Measurements from ENCODE around the gene CTTNBP2.

CTTNBP2 gene

DNA sequence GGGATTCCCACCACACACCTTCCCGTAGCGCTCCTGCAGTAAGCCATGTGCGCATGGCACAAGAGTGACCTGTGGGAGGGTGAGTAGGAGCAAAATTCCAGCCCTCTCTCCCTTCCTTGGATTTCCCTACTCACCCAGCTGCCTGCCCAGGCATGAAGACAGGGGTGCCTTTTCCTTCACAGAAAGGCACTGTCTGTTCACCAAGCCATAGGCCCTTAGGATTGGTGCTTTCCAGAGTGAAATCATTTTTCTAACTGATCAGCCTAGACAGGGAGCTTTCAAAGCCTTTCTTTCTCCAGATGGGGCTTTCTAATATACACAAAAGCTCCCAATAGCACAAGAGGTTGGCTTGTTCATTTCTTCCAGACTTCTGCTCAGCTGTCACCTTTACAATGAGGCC is 79.7 kb downstream of the CTTNBP2 start:
- in situ Hi-C loops (cut with HindIII; ENCODE audit: low sequenced_read_pairs): no loop called here

DNA sequence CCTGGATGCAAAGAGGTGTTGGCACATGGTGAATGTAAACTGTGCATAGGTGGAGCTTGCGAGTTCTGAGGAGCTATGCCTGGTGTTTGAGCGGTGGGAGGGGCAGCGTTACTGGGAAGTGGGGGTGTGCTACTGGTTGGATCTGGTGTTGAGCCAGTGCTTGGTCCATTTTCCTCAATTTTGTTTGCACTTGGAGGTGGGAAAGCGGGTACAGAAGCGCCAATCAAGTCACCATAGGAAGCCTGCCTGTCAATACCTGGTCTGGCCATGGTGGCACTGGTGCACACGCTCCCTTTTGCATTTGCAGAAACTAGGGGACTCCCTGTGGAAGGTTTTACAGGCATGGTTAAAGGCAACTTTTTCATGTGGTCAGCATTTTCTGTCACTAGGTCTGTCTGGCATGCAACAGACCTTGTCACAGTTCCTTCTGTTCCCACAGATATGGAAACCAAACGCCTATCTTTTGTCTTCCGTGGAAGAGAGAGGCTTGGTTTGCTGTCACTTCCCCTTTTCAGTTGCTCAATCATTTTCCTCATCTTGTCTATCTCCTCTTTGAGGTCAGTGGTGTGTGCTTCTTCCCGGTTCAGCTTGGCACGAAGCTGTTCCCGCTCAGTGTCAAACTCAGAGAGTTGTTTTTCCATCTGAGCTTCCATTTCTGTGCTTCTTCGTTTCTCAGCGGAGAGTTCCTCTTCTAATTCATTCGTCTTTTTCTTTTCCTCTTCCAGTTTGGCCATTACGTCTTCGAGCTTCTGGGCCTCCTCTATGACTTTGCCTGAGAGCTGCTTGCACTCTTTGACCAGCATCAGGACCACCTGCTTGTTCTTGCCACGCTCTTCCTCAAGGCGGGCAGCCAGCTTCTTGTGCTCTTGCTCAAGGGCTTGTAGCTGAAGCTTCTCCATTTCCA is 81.1 kb downstream of the CTTNBP2 start:
- in situ Hi-C loops (cut with HindIII; ENCODE audit: low sequenced_read_pairs): no loop called here

DNA sequence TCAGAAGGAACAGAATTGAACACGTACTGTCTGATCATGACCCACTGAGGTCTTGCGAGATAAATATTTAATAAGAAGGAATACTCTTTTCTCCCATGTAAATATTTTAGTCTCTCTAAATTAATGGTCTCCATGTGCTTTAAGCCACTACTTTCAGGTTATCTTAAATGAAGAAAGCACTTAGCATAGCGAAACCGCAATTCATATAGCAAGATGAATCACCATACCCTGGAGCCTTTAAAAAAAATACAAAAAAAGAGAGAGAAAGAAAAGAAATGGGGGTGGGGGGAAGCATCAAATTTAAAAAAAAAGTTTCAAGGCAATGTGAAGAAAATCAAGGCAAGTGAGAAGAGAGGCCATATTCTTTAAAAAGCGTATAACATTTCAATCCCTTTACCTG is 82.5 kb downstream of the CTTNBP2 start:
- in situ Hi-C loops (cut with HindIII; ENCODE audit: low sequenced_read_pairs): no loop called here

DNA sequence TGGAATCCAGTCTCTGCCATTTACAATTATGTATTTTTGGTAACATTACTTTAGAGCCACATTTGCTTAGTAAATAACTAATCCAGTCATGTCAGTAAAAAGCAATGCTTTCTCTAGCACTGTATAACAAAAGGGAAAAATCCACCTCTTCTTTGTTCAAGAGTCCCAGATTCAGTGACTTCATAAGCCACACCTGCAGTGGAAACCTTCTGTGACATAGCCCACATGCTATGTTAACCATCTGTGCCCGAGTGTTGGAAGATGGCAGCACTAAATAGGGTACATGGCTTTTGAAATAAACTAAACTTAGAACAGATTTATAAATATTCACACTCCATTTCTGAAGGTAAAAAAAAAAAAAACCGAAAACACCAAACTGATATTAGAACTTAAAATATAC is 83.0 kb downstream of the CTTNBP2 start:
- in situ Hi-C loops (cut with HindIII; ENCODE audit: low sequenced_read_pairs): no loop called here

DNA sequence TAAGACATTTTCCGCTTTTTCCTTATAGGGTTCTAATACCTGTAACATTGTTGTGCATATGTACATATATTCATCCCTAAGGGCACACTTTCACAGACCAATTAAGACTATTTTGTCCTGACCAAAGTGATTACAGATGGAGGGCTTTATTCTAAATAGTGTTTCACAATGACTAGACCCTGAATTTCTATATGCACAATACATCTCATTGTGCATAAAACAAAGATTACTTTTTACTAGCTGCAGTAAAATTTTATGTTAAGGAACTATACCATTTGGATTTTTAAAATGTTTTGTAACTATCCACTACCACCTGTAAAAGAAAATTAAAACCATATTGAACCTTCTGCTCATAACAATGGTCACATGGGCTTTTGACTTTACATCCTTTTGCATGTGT is 87.8 kb downstream of the CTTNBP2 start:
- in situ Hi-C loops (cut with HindIII; ENCODE audit: low sequenced_read_pairs): no loop called here

DNA sequence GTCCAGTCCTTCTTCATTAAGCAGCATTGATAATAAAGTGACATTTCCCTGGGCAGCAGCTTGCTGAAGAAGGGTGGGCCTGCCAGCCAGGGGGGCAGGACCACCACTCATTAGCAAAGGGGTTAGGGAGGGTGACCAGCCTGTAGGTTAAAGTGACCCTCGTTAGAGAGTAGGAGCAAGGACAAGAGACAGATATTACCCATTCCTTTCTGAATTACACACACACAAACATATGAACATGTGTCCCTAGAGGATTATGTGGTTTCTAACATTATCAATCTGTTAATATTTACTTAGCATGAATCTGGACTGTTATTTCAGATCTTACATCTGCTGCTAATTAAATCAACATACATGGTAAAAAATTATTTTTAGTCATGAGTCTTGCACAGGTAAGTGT is 88.9 kb downstream of the CTTNBP2 start:
- in situ Hi-C loops (cut with HindIII; ENCODE audit: low sequenced_read_pairs): no loop called here

DNA sequence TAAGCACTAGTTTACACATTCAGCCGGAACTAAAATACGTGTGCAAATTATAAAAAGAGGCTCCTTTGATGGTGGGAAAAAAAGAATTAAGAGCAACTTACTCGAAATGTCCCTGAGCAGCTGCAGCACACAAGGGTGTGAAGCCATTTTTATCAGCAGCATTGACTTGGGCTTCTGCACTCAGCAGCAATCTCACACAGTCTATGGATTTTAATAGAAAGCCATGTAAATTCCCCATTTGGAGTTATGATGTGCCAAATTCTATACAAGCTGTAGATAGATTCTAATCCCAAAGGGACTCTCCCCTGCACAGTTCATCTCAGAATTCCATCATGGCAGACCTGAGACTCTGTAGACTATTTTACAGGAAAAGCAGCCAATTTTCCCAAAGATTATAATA is 90.5 kb downstream of the CTTNBP2 start:
- in situ Hi-C loops (cut with HindIII; ENCODE audit: low sequenced_read_pairs): no loop called here

DNA sequence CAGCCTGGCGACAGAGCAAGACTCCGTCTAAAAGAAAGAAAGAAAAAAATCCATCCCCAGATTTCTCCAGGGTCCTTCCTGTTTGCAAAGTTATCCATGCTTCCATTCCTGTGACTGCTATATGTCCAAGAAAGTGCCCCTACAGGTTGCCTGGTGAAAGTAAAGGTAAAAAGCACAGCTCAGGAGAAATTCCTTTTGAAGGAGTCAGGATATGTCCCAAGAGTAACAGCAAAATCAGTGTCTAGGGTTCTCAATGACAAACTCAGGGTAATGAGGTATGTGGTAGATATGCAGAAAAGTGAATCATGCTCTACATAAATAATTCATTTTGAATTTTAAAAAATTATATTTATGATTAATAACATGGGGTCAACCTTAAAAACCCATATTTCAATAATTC is 91.5 kb downstream of the CTTNBP2 start:
- in situ Hi-C loops (cut with HindIII; ENCODE audit: low sequenced_read_pairs): no loop called here

DNA sequence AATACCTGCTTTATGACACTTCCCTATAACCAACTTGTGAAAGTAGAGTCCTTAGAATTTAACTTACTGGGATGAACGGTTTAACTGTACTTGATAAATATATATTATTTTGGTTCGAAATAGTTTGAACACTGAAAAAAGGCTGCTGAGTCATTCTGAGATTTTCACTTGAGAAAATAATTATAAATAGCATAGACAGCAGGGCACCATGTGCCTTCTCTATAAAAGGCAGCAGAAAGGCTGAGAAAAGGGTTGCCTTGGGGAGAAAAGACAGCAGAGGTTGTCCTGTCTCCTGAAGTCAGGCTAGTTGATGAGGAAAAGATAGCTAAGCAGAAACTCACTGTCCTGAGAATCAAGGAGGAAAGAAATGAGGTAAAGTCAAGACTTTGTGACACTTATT is 92.4 kb downstream of the CTTNBP2 start:
- in situ Hi-C loops (cut with HindIII; ENCODE audit: low sequenced_read_pairs): no loop called here

DNA sequence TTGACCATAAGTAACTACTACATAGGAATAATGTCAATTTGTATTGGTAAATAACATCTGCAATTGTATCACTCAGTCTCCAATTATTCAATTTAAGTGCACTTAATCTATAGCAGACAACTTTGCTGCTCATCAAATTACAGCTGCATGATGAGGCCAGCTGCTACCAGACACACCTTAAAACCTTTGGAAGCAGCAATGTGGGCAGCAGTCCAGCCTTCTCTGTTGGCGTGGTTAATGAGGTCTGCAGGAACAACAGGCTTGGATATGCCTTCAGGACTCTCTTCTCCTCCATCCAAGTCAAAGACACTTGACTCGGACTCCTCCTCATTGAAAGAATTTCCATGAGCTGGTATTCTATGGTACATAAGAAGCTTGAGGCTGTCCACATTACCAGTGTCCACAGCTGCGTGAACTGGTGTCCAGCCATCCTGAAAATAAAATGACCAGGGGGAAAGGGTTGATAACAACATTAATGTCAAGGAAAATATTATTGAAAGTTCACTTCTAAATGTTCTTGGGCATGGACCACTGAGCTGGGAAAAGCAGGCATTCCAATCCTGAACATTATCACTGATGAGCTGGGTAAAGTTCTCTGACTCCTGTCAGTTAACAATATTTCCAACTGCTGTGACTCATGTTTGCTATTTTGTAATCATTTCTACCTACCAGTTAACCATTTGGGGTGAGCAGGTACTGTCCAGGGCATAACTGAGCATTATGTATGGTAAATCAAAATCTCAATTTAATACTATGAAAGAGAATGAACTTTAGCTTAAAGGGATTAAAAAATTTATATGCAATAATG is 95.7 kb downstream of the CTTNBP2 start:
- in situ Hi-C loops (cut with HindIII; ENCODE audit: low sequenced_read_pairs): no loop called here

DNA sequence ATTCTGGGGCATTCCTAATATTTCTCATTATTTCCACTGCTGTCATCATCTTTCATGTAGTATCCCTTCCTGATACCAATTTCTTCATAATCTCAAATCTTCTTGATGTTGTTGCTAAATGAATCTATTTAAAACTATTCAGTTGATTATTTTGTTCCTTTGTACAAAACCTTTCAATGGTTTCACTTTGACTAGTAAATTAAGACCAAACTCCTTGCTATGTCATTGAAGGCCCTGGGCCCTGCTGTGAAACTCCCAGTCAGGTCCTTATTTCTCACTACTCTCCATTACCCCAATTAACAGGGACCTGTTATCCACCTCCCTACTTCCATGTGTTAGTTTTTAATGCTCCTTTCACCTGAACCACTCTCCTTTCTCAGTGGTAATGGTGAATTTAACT is 97.0 kb downstream of the CTTNBP2 start:
- in situ Hi-C loops (cut with HindIII; ENCODE audit: low sequenced_read_pairs): no loop called here

DNA sequence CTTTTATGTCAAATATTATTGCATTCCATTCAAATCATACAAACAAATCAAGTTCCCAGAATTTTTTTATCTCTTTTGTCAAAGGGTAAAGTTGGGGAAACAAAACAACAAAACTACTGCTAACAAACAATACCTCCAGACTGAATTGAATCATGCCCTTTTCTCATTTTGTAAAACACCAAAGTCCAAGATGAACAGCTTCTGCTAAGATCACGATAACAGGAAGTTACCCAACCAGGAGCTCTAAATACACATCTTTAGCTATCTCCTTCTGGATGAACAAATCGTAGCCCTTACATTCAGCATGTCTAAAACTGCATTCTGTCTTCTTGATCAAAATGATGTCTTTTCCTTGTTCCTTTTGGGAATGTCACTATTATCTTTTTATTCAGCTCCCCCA is 97.4 kb downstream of the CTTNBP2 start:
- in situ Hi-C loops (cut with HindIII; ENCODE audit: low sequenced_read_pairs): no loop called here

DNA sequence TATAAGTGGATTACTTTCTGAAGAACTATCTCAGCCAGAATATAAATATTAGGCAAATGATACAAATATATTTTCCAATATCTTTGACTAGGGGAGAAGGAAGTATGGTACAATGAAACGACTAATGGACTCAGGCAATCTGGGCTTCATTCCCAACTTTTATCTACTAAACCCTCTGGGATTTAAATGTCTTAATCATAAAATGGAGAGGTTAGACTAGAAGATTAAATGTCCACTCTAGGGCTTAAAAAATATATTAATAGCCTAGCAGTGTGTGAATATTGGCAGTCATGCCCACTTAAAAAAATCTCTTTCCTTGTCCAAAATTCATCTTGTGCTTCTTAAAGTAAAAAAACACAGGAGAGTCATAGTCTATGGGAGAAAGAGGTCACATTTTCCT is 98.3 kb downstream of the CTTNBP2 start:
- in situ Hi-C loops (cut with HindIII; ENCODE audit: low sequenced_read_pairs): no loop called here

DNA sequence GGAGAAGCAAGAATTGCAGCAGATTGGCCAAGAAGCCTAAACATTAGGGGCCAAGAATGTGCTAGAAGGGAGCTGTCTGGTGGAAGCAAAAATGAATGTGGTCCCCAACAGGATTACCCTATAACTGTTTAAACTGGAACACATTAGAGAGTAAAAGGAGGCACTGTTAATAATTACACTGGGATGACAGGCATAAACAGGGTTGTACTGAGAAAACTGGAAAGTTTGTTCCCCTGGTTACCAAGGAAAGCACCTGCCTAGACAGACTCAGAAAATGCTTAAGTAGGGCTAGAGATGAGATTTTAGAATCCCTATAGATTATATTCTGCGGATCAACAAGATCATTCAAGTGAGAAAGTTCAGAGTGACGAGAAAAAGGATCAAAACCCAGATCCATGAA is 100.8 kb downstream of the CTTNBP2 start:
- in situ Hi-C loops (cut with HindIII; ENCODE audit: low sequenced_read_pairs): no loop called here

DNA sequence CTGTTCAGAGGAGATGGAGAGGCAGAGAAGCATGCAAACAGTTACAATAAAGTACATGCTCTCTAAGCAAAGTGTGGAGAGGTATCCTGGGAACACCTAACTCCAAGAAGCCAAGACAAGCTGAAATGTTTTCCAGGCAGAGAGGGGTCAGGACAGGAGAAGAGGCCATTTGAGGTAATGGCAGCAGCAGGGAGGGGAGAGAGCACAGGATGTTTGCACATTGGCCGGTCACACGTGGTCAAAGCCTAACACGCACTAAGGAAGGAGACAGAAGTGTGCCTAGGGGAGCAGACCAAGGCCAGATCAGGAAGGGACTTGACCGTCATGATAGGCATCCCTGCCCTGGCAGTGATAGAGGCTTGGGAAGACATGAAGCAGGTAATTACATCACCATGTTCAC is 101.5 kb downstream of the CTTNBP2 start:
- in situ Hi-C loops (cut with HindIII; ENCODE audit: low sequenced_read_pairs): no loop called here

DNA sequence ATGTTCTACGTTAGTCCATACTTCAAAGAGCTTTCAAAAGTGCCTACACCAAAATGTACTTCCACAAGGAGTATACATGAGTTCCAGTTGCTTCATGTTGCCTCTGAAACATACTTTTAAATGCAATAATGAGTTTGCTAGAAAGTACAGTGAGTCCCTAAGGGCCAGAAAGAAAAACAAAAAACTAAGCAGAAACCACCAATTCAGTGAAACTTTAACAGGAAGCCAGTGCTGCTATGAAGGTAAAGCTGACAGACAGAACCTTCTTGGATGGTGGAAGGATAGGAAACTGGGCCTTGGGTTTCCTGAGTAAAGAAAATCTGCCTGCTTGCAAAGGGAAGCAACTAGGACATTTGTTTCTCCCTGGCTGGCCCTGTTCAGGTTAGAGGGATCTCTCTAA is 104.2 kb downstream of the CTTNBP2 start:
- in situ Hi-C loops (cut with HindIII; ENCODE audit: low sequenced_read_pairs): no loop called here

DNA sequence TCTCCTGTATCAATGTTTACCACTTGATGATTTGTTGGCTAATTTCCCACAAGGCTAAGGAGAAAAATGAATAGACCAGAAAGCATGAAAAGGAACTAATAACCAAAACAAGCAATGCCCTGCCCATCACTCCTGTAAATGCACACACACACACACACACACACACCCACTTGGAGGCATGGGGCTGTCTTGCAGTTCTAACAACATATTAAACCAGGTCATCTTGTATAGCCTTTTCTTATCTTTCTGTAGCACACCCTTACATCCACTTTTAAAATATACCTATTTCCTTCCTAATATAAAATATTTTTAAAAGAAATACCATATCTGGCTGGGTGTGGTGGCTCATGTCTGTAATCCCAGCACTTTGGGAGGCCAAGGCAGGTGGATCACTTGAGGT is 105.3 kb downstream of the CTTNBP2 start:
- in situ Hi-C loops (cut with HindIII; ENCODE audit: low sequenced_read_pairs): no loop called here

DNA sequence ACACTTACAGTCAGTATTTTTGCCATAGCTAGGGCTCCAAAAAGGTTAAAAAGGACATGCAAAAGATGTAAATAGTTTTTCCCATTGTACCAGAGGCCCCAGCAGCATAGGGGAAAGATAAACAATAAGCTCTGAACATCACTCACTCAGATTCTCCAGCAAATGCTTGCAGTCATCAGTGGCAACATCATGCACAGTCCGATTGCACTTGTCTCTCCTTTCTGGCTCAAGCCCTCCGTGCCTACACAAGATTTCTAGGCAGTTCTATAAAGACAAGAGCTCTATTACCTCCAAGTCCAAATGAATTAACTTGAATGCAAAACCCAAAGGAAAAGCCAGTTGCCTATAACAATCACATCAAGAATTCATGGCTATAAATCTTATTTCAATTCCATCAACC is 106.3 kb downstream of the CTTNBP2 start:
- in situ Hi-C loops (cut with HindIII; ENCODE audit: low sequenced_read_pairs): no loop called here

DNA sequence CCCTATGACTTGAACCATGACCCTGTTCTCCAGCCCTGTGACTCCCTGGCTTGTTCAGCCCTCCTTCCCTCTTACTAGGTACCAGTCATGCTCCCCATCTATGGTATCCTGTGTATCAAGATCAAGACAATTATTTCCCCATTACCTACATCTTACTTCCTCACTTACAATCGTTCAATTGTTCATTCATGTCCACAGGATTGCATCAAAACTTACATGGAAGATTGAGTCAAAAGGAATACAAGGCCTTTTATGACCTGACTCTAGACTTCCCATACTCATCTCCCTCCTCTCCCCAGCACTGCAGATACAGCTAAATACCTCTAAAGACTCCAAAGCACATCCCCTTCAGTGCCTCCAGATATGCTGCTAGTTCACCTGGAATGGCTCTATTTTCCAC is 109.2 kb downstream of the CTTNBP2 start:
- in situ Hi-C loops (cut with HindIII; ENCODE audit: low sequenced_read_pairs): no loop called here

DNA sequence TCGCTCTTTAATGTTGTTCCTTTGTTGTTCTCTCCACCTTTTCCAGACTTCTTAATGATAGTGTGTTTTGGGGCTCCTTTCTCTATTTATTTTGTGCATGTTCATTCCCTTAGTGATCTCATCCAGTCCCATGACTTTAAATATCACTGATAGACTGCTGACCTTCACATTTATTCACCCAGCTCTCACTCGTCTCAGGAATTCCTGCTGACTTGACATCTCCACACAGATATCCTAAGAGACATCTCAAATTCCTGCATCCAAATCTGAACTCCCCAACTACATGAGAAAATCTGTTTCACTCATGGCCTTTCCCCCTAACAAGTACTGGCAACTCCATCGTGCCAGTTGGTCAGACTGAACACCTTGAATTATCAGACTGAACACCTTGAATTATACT is 111.2 kb downstream of the CTTNBP2 start:
- in situ Hi-C loops (cut with HindIII; ENCODE audit: low sequenced_read_pairs): no loop called here

DNA sequence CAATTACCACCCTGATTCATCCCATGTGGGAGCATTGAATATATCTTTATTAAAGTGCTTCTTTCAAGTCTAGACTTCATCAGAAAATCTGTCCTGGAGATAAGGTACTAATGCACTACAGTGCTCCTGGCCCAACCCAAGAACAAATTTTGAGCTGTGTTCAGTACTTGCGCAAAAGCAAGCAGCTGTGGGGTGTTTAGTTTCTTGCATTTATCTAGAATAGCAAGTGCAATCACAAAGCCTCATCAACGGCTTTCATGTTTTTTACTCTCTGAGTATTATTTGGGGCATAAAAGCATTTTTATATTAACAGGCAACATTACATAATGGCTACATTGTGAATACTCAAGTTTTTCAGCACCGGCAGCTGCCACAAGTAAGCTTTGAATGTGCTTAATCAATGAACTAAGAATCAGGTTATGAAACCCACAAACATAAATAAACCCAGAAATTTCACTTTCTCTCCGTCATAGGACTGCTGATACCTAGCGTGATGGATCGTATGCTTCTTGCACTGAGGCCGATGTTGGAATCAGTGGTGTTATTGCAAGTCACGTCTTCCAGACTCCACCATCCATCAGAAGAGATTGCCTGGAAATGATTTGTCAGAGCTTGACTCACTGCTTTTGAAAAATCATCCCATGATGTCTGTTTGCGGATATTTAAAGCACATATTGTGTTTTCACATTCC is 113.1 kb downstream of the CTTNBP2 start:
- in situ Hi-C loops (cut with HindIII; ENCODE audit: low sequenced_read_pairs): no loop called here

DNA sequence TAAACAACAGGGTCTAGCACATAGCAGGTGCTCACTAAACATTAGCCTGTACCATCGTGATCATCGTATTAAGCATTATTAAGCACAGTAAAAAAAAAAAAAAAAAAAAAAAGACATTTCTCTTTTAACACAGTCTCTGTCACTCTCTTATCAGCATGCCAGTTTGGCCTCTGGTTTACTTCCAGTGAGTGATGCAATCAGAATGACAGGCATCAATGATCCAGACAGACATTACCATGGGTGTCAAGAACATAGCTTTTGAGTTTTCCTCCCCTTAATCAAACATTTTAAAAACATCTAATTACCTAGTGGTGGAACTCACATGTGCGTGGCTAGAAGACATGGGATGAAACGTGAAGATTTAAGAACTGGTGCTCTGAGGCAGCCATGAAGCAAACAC is 115.8 kb downstream of the CTTNBP2 start:
- in situ Hi-C loops (cut with HindIII; ENCODE audit: low sequenced_read_pairs): no loop called here

Measured in DLD1 (cell line).